SK-N-MC (cell line): Measurements from ENCODE around the gene OR51B4.

ENCODE experiments used
- EZH2 ChIP-seq: fragments of 200-600 bp; sonication (generic); IDR thresholded peaks from one replicate; pipeline ENCODE4 v1.6.1; 2017; ENCODE audit warnings: antibody characterized with exemption
- FOXP2 ChIP-seq: optimal IDR thresholded peaks from 2 replicates; pipeline ENCODE3; 2011; ENCODE audit warnings: mild to moderate bottlenecking, moderate library complexity; ENCODE audit not compliant: insufficient read depth; ENCODE audit errors: extremely low read length, control extremely low read depth
- POLR2AphosphoS5 ChIP-seq: IDR thresholded peaks from 2 replicates; pipeline ENCODE4 v1.6.1; 2012; ENCODE audit warnings: mild to moderate bottlenecking, low read depth, low read length, borderline replicate concordance

GRCh38 chr11:5258543-5259262, 43.0 kb downstream of the OR51B4 start:
- no peak for TF ChIP-seq EZH2
- TF ChIP-seq POLR2AphosphoS5: no peak
- TF ChIP-seq FOXP2: no peak
